HepG2 (cell line): Measurements from ENCODE around the gene CFAP46. TPM values are rescaled to one million over a fixed set of nuclear protein-coding genes. Genes with fewer than 3 reads are reported as not detected.

Experiments
- ATAC-seq: fragments of 200-7000 bp; cut with Tn5 transposase; 3 replicates; pipeline ENCODE4 v1.9.1; 2020; ENCODE audit warnings: mild to moderate bottlenecking, moderate library complexity
- BruUV-seq: library from RNA; stranded (reverse); fragments of 400-500 nt; replicated peaks from 2 replicates; lab custom pipeline; 2021; lab: Mats Ljungman, UMichigan
- CTCF ChIA-PET: fragments of 300-600 bp; formaldehyde crosslinking; extraction: SDS; loops from one replicate; lab custom pipeline; 2021; ENCODE audit warnings: low total read pairs, inconsistent platforms, low intra/inter-chr PET ratio; lab: Yijun Ruan, JAX
- POLR2A ChIA-PET: fragments of 350-600 bp; sonication (Branson Sonifier 250); formaldehyde crosslinking; loops from one replicate; lab custom pipeline; 2020; ENCODE audit warnings: antibody characterized with exemption, inconsistent platforms; lab: Yijun Ruan, JAX
- DNase-seq: peaks from one replicate; pipeline ENCODE4 v3.0.0-alpha.2; 2015; ENCODE audit warnings: low spot score
- FAIRE-seq: peaks from 3 replicates; lab custom pipeline; 2011; peaks lifted over from hg19 to GRCh38; lab: Jason Lieb, UNC
- H2AFZ ChIP-seq: one replicate; pipeline ENCODE4 v1.6.1; 2011; ENCODE audit warnings: low read length, inconsistent platforms
- H3K27ac ChIP-seq: fragments of 300-600 bp; 3 replicates; pipeline ENCODE4 v1.8.0; 2011; ENCODE audit warnings: mixed run types, mild to moderate bottlenecking, mixed read lengths, low read length, inconsistent platforms; ENCODE audit not compliant: insufficient read depth; ENCODE audit errors: extremely low read length
- H3K27me3 ChIP-seq, 2 experiments: fragments of 200-600 bp in 1 of 2; 2 replicates in 1 of 2; 3 replicates in 1 of 2; pipeline versions ENCODE4 v1.6.0 to v1.8.0; 2011; ENCODE audit warnings: low read length in 2 of 2, mild to moderate bottlenecking in 2 of 2, moderate library complexity in 2 of 2, inconsistent platforms in 1 of 2; ENCODE audit not compliant: insufficient read depth in 2 of 2, control insufficient read depth in 1 of 2
- H3K36me3 ChIP-seq, 2 experiments: fragments of 200-600 bp in 1 of 2; replicated peaks in 1 of 2; 2 replicates in 1 of 2; 3 replicates in 1 of 2; pipeline versions ENCODE4 v1.5.1 to v1.8.0; 2011; ENCODE audit warnings: low read length in 2 of 2, inconsistent platforms in 1 of 2; ENCODE audit not compliant: insufficient read depth in 2 of 2, control insufficient read depth in 1 of 2
- H3K4me1 ChIP-seq: 2 replicates; pipeline ENCODE4 v1.5.1; 2012; ENCODE audit warnings: low read length, inconsistent platforms; ENCODE audit not compliant: insufficient read depth
- H3K4me2 ChIP-seq: 2 replicates; pipeline ENCODE4 v1.6.0; 2011; ENCODE audit warnings: low read depth, low read length, inconsistent platforms
- H3K4me3 ChIP-seq, 3 experiments: fragments of 200-600 bp in 1 of 3; sonication (generic), shearing (Covaris generic) in 1 of 3; replicated peaks in 1 of 3; 2 replicates each; pipeline ENCODE4 v1.5.1; 2011 to 2016; ENCODE audit warnings: low read length in 3 of 3, inconsistent platforms in 2 of 3, low read depth in 2 of 3, mild to moderate bottlenecking in 2 of 3, control low read depth in 1 of 3, mixed read lengths in 1 of 3; ENCODE audit not compliant: insufficient read depth in 1 of 3
- H3K79me2 ChIP-seq: one replicate; pipeline ENCODE4 v1.6.1; 2011; ENCODE audit warnings: low read length, inconsistent platforms; ENCODE audit not compliant: insufficient read depth
- H3K9ac ChIP-seq: 2 replicates; pipeline ENCODE4 v1.6.0; 2011; ENCODE audit warnings: mild to moderate bottlenecking, low read depth, low read length, inconsistent platforms; ENCODE audit not compliant: insufficient read depth
- H3K9me3 ChIP-seq: 2 replicates; pipeline ENCODE4 v1.5.1; 2012; ENCODE audit warnings: mild to moderate bottlenecking, low read length
- H4K20me1 ChIP-seq: 2 replicates; pipeline ENCODE4 v1.6.0; 2011; ENCODE audit warnings: inconsistent platforms, mild to moderate bottlenecking, low read length, moderate library complexity; ENCODE audit not compliant: insufficient read depth
- CBX2 ChIP-seq, 2 experiments: fragments of 200-600 bp in 1 of 2; sonication (generic); formaldehyde crosslinking in 1 of 2; IDR thresholded peaks; 2 replicates each; pipeline versions ENCODE4 v1.7.0 to v1.8.1; 2018 to 2022; ENCODE audit warnings: low read depth in 2 of 2, low read length in 1 of 2, mild to moderate bottlenecking in 1 of 2, missing genetic modification reagents in 1 of 2
- CSRNP2 ChIP-seq: sonication (generic); formaldehyde crosslinking; conservative IDR thresholded peaks from 2 replicates; pipeline ENCODE4 v1.8.0; 2022; ENCODE audit warnings: low read depth, missing genetic modification reagents
- DDIT3 ChIP-seq: sonication (generic); formaldehyde crosslinking; IDR thresholded peaks from 2 replicates; pipeline ENCODE4 v1.4.0; 2020; ENCODE audit warnings: mild to moderate bottlenecking, missing genetic modification reagents
- EED ChIP-seq: sonication (generic); formaldehyde crosslinking; IDR thresholded peaks from 2 replicates; pipeline ENCODE4 v1.5.0; 2020; ENCODE audit warnings: mild to moderate bottlenecking, missing genetic modification reagents
- ETS1 ChIP-seq: sonication (generic); formaldehyde crosslinking; IDR thresholded peaks from 2 replicates; pipeline ENCODE4 v1.4.0; 2020; ENCODE audit warnings: missing genetic modification reagents
- IRX3 ChIP-seq: sonication (generic); formaldehyde crosslinking; IDR thresholded peaks from 2 replicates; pipeline ENCODE4 v1.8.1; 2023; ENCODE audit warnings: mild to moderate bottlenecking, low read depth, missing genetic modification reagents, borderline replicate concordance
- KLF12 ChIP-seq: sonication (generic); formaldehyde crosslinking; IDR thresholded peaks from 2 replicates; pipeline ENCODE4 v1.4.0; 2020; ENCODE audit warnings: missing genetic modification reagents, borderline replicate concordance
- KMT2B ChIP-seq: IDR thresholded peaks from 2 replicates; pipeline ENCODE4 v1.6.1; 2016; ENCODE audit warnings: missing genetic modification reagents, missing compliant biosample characterization
- NFE2 ChIP-seq: sonication (generic); formaldehyde crosslinking; IDR thresholded peaks from 2 replicates; pipeline ENCODE4 v1.4.0; 2020; ENCODE audit warnings: missing genetic modification reagents
- PREB ChIP-seq: sonication (generic); formaldehyde crosslinking; IDR thresholded peaks from 2 replicates; pipeline ENCODE4 v1.4.0; 2020; ENCODE audit warnings: missing genetic modification reagents
- U2AF1 ChIP-seq: fragments of 200-400 bp; formaldehyde crosslinking; optimal IDR thresholded peaks from 2 replicates; pipeline ENCODE3; 2017; ENCODE audit warnings: mild to moderate bottlenecking, low read depth, low read length
- ZNF253 ChIP-seq: sonication (generic); formaldehyde crosslinking; IDR thresholded peaks from 2 replicates; pipeline ENCODE4 v1.8.0; 2022; ENCODE audit warnings: mild to moderate bottlenecking, missing genetic modification reagents, borderline replicate concordance
- ZNF44 ChIP-seq: sonication (generic); formaldehyde crosslinking; IDR thresholded peaks from 2 replicates; pipeline ENCODE4 v1.5.1; 2020; ENCODE audit warnings: mild to moderate bottlenecking, missing genetic modification reagents
- ZNF503 ChIP-seq: sonication (generic); formaldehyde crosslinking; IDR thresholded peaks from 2 replicates; pipeline ENCODE4 v1.4.0; 2020; ENCODE audit warnings: missing genetic modification reagents
- ZNF530 ChIP-seq: sonication (generic); formaldehyde crosslinking; IDR thresholded peaks from 2 replicates; pipeline ENCODE4 v1.5.0; 2020; ENCODE audit warnings: low read depth, mild to moderate bottlenecking, missing genetic modification reagents
- ZNF607 ChIP-seq: sonication (generic); formaldehyde crosslinking; IDR thresholded peaks from 2 replicates; pipeline ENCODE4 v1.5.1; 2020; ENCODE audit warnings: missing genetic modification reagents, mild to moderate bottlenecking, borderline replicate concordance
- ZNF615 ChIP-seq: sonication (generic); formaldehyde crosslinking; IDR thresholded peaks from 2 replicates; pipeline ENCODE4 v1.5.0; 2020; ENCODE audit warnings: mild to moderate bottlenecking, missing genetic modification reagents, borderline replicate concordance
- ZNF7 ChIP-seq: IDR thresholded peaks from 2 replicates; pipeline ENCODE4 v1.6.1; 2016; ENCODE audit warnings: missing biosample characterization, missing genetic modification reagents
- ZNF883 ChIP-seq: sonication (generic); formaldehyde crosslinking; IDR thresholded peaks from 2 replicates; pipeline ENCODE4 v1.5.1; 2020; ENCODE audit warnings: mild to moderate bottlenecking, missing genetic modification reagents; ENCODE audit errors: not compliant biosample characterization
- WGBS: methylation state at CpG from one replicate; pipeline ENCODE4 v1.1.6; 2017; ENCODE audit warnings: low lambda C conversion rate; 5-methylcytosine and 5-hydroxymethylcytosine counted together
- in situ Hi-C: cut with HindIII; loops from 2 replicates; pipeline ENCODE4 v1.10.0; 2017; ENCODE audit warnings: low pct_unique_long_range_greater_than_20kb; ENCODE audit not compliant: extremely low pct_ligation_motif_present
- intact Hi-C: fragments of 100-400 bp; cut with micrococcal nuclease; formaldehyde crosslinking; loops from one replicate; pipeline ENCODE4 v1.10.0; 2022; ENCODE audit not compliant: unreplicated experiment
- polyA plus RNA-seq, 8 experiments: library from polyadenylated mRNA; depleted of rRNA in 3 of 8; stranded (reverse) in 7 of 8; unstranded in 1 of 8; fragments of >200 nt; fragmentation: Illumina TruSeq in 4 of 8; extraction: Trizol in 4 of 8; gene quantifications; 2 replicates each; pipeline versions ENCODE4 v1.2.1 to v1.2.3, GENCODE V29; 2011 to 2016; ENCODE audit warnings: low read depth in 4 of 8, missing spikeins in 1 of 8, mixed read lengths in 1 of 8; ENCODE audit not compliant: insufficient read depth in 1 of 8
- total RNA-seq, 5 experiments: library from RNA; depleted of rRNA; stranded (reverse); fragments of >200 nt; fragmentation: Illumina TruSeq; extraction: Trizol; gene quantifications; 2 replicates each; pipeline ENCODE4 v1.2.3, GENCODE V29; 2016; ENCODE audit warnings: low read depth in 1 of 5

CFAP46 gene
- total and polyA plus RNA-seq, 2 of the 13 experiments (the other 11 are each of a cell fraction or from before 2014, with no cell fraction given), result 0.24 to 0.84 TPM

GRCh38 chr10:132806561-132807003, 135.8 kb downstream of the CFAP46 start (continued):
- TF ChIP-seq U2AF1, result no peak
- no peak for TF ChIP-seq KMT2B (CRISPR knock-in tag)
- TF ChIP-seq KLF12, result no peak
- TF ChIP-seq IRX3 (CRISPR knock-in tag), result no peak
- TF ChIP-seq CBX2 (IDR thresholded peaks at IDR 0.05; ENCODE audit: low read depth, low read length), result no peak
- no peak for TF ChIP-seq CBX2 (CRISPR knock-in tag; IDR thresholded peaks at IDR 0.05; ENCODE audit: low read depth)
- no peak for TF ChIP-seq ETS1
- TF ChIP-seq ZNF615 (CRISPR knock-in tag), result no peak

- no peak overlapping the region for H3K4me3 ChIP-seq
- DNase-seq (no peak), ATAC-seq (no peak), FAIRE-seq (no peak)
- H3K27ac ChIP-seq, result no peak overlapping the region
- H3K27me3 ChIP-seq, result peaks cover 7 to 58% of the 10 kb centered on the region in 2 experiments; a peak in 4 of 5 replicates
- WGBS, result 50% methylated on average over 7 of the region's 7 CpGs
- ChIA-PET CTCF (no interaction called here), POLR2A (no interaction called here)
- H3K36me3 ChIP-seq, result no peaks in the 10 kb centered on the region
- no peak overlapping the region for H2AFZ ChIP-seq
- no peaks in the 10 kb centered on the region for H3K9me3 ChIP-seq
- intact Hi-C loops, result no loop called here
- in situ Hi-C loops, result no loop called here
- H4K20me1 ChIP-seq, result no peaks in the 10 kb centered on the region
- no peak overlapping the region for H3K4me2 ChIP-seq
- H3K4me1 ChIP-seq, result no peaks in the 10 kb centered on the region
- no peak overlapping the region for H3K9ac ChIP-seq
- BruUV-seq, result no TSS peak
- no peaks in the 10 kb centered on the region for H3K79me2 ChIP-seq
- no peak for TF ChIP-seq ZNF503 (CRISPR knock-in tag)
- TF ChIP-seq PREB (CRISPR knock-in tag), result no peak
- TF ChIP-seq ZNF44 (CRISPR knock-in tag), result no peak
- TF ChIP-seq ZNF607, result no peak
- no peak for TF ChIP-seq DDIT3 (CRISPR knock-in tag)
- no peak for TF ChIP-seq ZNF530 (CRISPR knock-in tag)
- TF ChIP-seq CSRNP2 (CRISPR knock-in tag), result no peak
- no peak for TF ChIP-seq ZNF883 (CRISPR knock-in tag)
- TF ChIP-seq NFE2 (CRISPR knock-in tag), result no peak
- TF ChIP-seq EED (CRISPR knock-in tag), result no peak
- TF ChIP-seq ZNF7 (CRISPR knock-in tag), result no peak
- no peak for TF ChIP-seq ZNF253 (CRISPR knock-in tag)
These were observed 136.3 kb downstream of the CFAP46 start for GRCh38 chr10:132806110-132806509.
